T-cell (primary cell): ENCODE measurements around the gene AGAP3. TPM values are rescaled to one million over a fixed set of nuclear protein-coding genes. Genes with fewer than 3 reads are reported as not detected.

Source experiments
- ATAC-seq, 4 experiments: fragments of 200-7000 bp in 3 of 4; fragments of 150-1000 bp in 1 of 4; cut with Tn5 transposase; replicated peaks in 1 of 4; 1 replicate in 3 of 4; 2 replicates in 1 of 4; pipeline ENCODE4 v1.10.0; 2021; ENCODE audit warnings: moderate library complexity in 3 of 4, mild to moderate bottlenecking in 2 of 4, moderate number of reproducible peaks in 1 of 4
- CTCF ChIA-PET, 2 donors: fragments of 300-600 bp; sonication (Branson Sonifier 250); formaldehyde crosslinking; loops; one replicate each; lab custom pipeline; 2022; ENCODE audit warnings: antibody characterized with exemption in 2 of 2; lab: Charles Lee
- POLR2A ChIA-PET, 2 donors: fragments of 300-600 bp; sonication (Branson Sonifier 250); formaldehyde crosslinking; loops; one replicate each; lab custom pipeline; 2022; ENCODE audit warnings: antibody characterized with exemption in 2 of 2; lab: Charles Lee
- DNase-seq, 35 experiments: peaks; one replicate each; pipeline versions ENCODE4 v3.0.0 to v3.0.0-alpha.2; 2013 to 2023
- H3K27ac ChIP-seq: one replicate; pipeline ENCODE4 v1.5.1; 2013; ENCODE audit warnings: low read length
- H3K27me3 ChIP-seq, 2 experiments: replicated peaks in 1 of 2; 1 replicate in 1 of 2; 2 replicates in 1 of 2; pipeline versions ENCODE4 v1.6.1 to v1.7.0; 2013; ENCODE audit warnings: low read length in 1 of 2, mixed read lengths in 1 of 2; ENCODE audit not compliant: control insufficient read depth in 2 of 2, insufficient read depth in 2 of 2; ENCODE audit errors: extremely low read depth in 1 of 2
- H3K36me3 ChIP-seq, 2 donors: 1 replicate in 1 of 2; 2 replicates in 1 of 2; pipeline versions ENCODE4 v1.6.1 to v1.7.0; 2013; ENCODE audit warnings: low read length in 1 of 2; ENCODE audit not compliant: control insufficient read depth in 2 of 2, insufficient read depth in 1 of 2; ENCODE audit errors: extremely low read depth in 1 of 2
- H3K4me1 ChIP-seq, 2 experiments: 1 replicate in 1 of 2; 2 replicates in 1 of 2; pipeline versions ENCODE4 v1.6.1 to v1.7.0; 2013; ENCODE audit warnings: low read length in 2 of 2, mixed read lengths in 1 of 2; ENCODE audit not compliant: insufficient read depth in 2 of 2, control insufficient read depth in 1 of 2; ENCODE audit errors: extremely low read depth in 1 of 2
- H3K4me3 ChIP-seq, 2 donors: 1 replicate in 1 of 2; 2 replicates in 1 of 2; pipeline versions ENCODE4 v1.5.1 to v1.7.0; 2013; ENCODE audit warnings: mild to moderate bottlenecking in 2 of 2, low read length in 1 of 2, moderate library complexity in 1 of 2; ENCODE audit not compliant: control insufficient read depth in 1 of 2; ENCODE audit errors: extremely low read depth in 1 of 2
- H3K9me3 ChIP-seq: 2 replicates; pipeline ENCODE4 v1.7.0; 2013
- H3K27ac Mint-ChIP-seq, 2 donors: one replicate each; pipeline ENCODE4 v1.8.0; 2020 to 2021; ENCODE audit warnings: mild to moderate bottlenecking in 2 of 2, mixed read lengths in 2 of 2
- H3K27me3 Mint-ChIP-seq, 2 donors: one replicate each; pipeline ENCODE4 v1.8.0; 2021 to 2022; ENCODE audit warnings: mixed read lengths in 2 of 2
- H3K36me3 Mint-ChIP-seq: one replicate; pipeline ENCODE4 v1.8.0; 2021; ENCODE audit warnings: mixed read lengths
- H3K4me1 Mint-ChIP-seq, 3 donors: one replicate each; pipeline ENCODE4 v1.8.0; 2020 to 2022; ENCODE audit warnings: mixed read lengths in 3 of 3, mild to moderate bottlenecking in 1 of 3
- H3K4me3 Mint-ChIP-seq, 3 donors: one replicate each; pipeline ENCODE4 v1.8.0; 2020 to 2022; ENCODE audit warnings: mild to moderate bottlenecking in 3 of 3, mixed read lengths in 3 of 3, moderate library complexity in 3 of 3
- H3K9me3 Mint-ChIP-seq, 3 donors: one replicate each; pipeline ENCODE4 v1.8.0; 2020 to 2022; ENCODE audit warnings: mixed read lengths in 3 of 3
- WGBS: methylation state at CpG from one replicate; pipeline ENCODE4 v1.1.5; 2013; ENCODE audit warnings: missing lambda C conversion rate; ENCODE audit not compliant: insufficient coverage; 5-methylcytosine and 5-hydroxymethylcytosine counted together
- total RNA-seq, 35 experiments: library from RNA in 6 of 35; stranded (reverse) in 6 of 35; fragments of 120-200 nt in 1 of 35; gene quantifications; one replicate each; pipeline versions ENCODE4 v1.2.1 to v1.2.4 and lab custom pipeline; 2013 to 2026

Gene AGAP3
- total RNA-seq, 5 donors from 2014 or later (not counting 1 experiment from before 2014, with no cell fraction given), result 28.2 to 67.3 (median 50.9) TPM

- Mint-ChIP-seq H3K27ac (no peak overlapping the region), H3K27me3 (no peaks in the 10 kb centered on the region), H3K36me3 (peaks cover 6% of the 10 kb centered on the region), H3K9me3 (no peaks in the 10 kb centered on the region), H3K4me1 (no peaks in the 10 kb centered on the region), H3K4me3 (no peak overlapping the region)
- peaks cover 0 to 3% of the 10 kb centered on the region in 2 donors for H3K36me3 ChIP-seq
- 80% methylated on average over 1 of the region's 3 CpGs for WGBS
- H3K4me3 ChIP-seq, result no peak overlapping the region
- ATAC-seq (no peak), DNase-seq (no peak)
- H3K4me1 ChIP-seq, result no peaks in the 10 kb centered on the region
- no peak overlapping the region for H3K27ac ChIP-seq
- ChIA-PET CTCF (interaction anchor here in 1 of 2 donors (0.6 kb wide), 1 partner anchor 8 kb away, joined by 3 read pairs; no protein-coding TSS in a partner anchor), POLR2A (no interaction called here)
- no peaks in the 10 kb centered on the region for H3K27me3 ChIP-seq
- H3K9me3 ChIP-seq, result no peaks in the 10 kb centered on the region
These were observed 16.7 kb downstream of the AGAP3 start for GRCh38 chr7:151102991-151103390.

GRCh38 chr7:151103973-151104372 lies 17.7 kb downstream of the AGAP3 start:
- DNase-seq, result no peak
- Histone ChIP-seq H3K27me3 (no peaks in the 10 kb centered on the region), H3K4me1 (no peaks in the 10 kb centered on the region), H3K9me3 (no peaks in the 10 kb centered on the region), H3K36me3 (peaks cover 0 to 3% of the 10 kb centered on the region in 2 donors), H3K4me3 (no peak overlapping the region), H3K27ac (no peak overlapping the region)
- 94% methylated on average over 6 of the region's 12 CpGs for WGBS
- Mint-ChIP-seq H3K27ac (no peak overlapping the region), H3K36me3 (peaks cover 6% of the 10 kb centered on the region), H3K4me1 (no peaks in the 10 kb centered on the region), H3K27me3 (no peaks in the 10 kb centered on the region), H3K9me3 (no peaks in the 10 kb centered on the region), H3K4me3 (no peak overlapping the region)
- ChIA-PET CTCF (no interaction called here), POLR2A (no interaction called here)
- no peak for ATAC-seq

DNA sequence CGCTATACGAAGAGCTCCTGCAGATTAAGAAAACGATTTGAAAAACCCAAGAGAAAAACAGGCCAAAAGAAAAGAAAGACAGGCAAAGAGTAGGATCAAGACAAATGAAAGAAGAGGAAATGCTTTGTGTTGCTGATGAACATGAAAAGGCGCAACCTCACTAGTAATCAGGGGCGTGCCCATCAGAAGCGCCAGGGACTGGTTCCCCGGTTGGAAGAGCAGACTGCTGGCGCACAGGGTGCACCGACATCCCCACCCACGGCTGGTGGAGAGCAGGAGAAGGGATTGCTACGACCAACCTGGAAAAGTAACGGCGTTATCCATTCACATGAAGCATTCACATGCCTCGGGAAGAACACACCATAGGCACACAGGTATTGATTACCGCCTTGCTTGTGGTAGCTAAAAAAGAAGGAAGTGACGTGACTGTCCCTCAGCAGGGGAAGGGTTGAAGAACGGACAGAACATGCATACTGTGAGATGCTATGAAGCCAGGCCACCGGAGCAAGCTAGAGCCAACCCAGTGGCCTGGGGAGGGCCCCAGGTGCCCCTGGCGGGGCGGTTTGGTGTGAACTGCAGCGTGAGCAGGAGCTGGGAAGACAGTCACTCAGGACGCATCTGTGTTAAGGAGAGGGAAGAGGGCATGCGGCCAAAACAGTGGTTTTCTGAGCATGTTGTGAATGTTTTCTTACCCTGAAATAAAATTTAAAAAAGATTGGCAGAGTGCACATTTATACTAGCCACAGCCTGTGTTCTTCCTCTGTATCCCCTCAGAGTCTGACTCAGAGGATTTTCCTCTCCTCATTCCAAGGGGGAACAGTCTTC lies 18.3 kb downstream of the AGAP3 start:
- Histone ChIP-seq H3K4me1 (no peaks in the 10 kb centered on the region), H3K4me3 (no peak overlapping the region), H3K27ac (no peak overlapping the region), H3K9me3 (no peaks in the 10 kb centered on the region), H3K36me3 (peaks cover 0 to 3% of the 10 kb centered on the region in 2 donors), H3K27me3 (no peaks in the 10 kb centered on the region)
- Mint-ChIP-seq H3K9me3 (no peaks in the 10 kb centered on the region), H3K4me3 (no peak overlapping the region), H3K27ac (no peak overlapping the region), H3K27me3 (no peaks in the 10 kb centered on the region), H3K36me3 (peaks cover 6% of the 10 kb centered on the region), H3K4me1 (no peaks in the 10 kb centered on the region)
- ATAC-seq (no peak), DNase-seq (no peak)
- ChIA-PET POLR2A (interaction anchor here in 1 of 2 donors (0.7 kb wide), 1 partner anchor 1256 kb away, joined by 12 read pairs; no protein-coding TSS in a partner anchor), CTCF (interaction anchor here in 1 of 2 donors (0.6 kb wide), 2 partner anchors 111 to 445 kb away, joined by 3 to 4 read pairs; no protein-coding TSS in a partner anchor)
- 83% methylated on average over 22 of the region's 23 CpGs for WGBS

- Mint-ChIP-seq H3K4me1 (peaks cover 2 to 6% (median 5%) of the 10 kb centered on the region in 3 donors), H3K4me3 (no peak overlapping the region), H3K27ac (no peak overlapping the region), H3K9me3 (no peaks in the 10 kb centered on the region), H3K27me3 (peaks cover 0 to 3% of the 10 kb centered on the region in 2 donors), H3K36me3 (peaks cover 8% of the 10 kb centered on the region)
- H3K36me3 ChIP-seq, result peaks cover 0 to 3% of the 10 kb centered on the region in 2 donors
- ATAC-seq, result no peak
- CTCF ChIA-PET, result no interaction called here
- POLR2A ChIA-PET, result no interaction called here
- H3K4me1 ChIP-seq, result peaks cover 2 to 7% of the 10 kb centered on the region in 2 experiments
- no peak overlapping the region for H3K27ac ChIP-seq
- H3K9me3 ChIP-seq, result no peaks in the 10 kb centered on the region
- WGBS, result 79% methylated on average over 9 of the region's 10 CpGs
- no peak for DNase-seq
- H3K27me3 ChIP-seq, result peaks cover 0 to 6% of the 10 kb centered on the region in 2 experiments
- H3K4me3 ChIP-seq, result no peak overlapping the region
These were observed 21.6 kb downstream of the AGAP3 start for GRCh38 chr7:151107882-151108281.

DNA sequence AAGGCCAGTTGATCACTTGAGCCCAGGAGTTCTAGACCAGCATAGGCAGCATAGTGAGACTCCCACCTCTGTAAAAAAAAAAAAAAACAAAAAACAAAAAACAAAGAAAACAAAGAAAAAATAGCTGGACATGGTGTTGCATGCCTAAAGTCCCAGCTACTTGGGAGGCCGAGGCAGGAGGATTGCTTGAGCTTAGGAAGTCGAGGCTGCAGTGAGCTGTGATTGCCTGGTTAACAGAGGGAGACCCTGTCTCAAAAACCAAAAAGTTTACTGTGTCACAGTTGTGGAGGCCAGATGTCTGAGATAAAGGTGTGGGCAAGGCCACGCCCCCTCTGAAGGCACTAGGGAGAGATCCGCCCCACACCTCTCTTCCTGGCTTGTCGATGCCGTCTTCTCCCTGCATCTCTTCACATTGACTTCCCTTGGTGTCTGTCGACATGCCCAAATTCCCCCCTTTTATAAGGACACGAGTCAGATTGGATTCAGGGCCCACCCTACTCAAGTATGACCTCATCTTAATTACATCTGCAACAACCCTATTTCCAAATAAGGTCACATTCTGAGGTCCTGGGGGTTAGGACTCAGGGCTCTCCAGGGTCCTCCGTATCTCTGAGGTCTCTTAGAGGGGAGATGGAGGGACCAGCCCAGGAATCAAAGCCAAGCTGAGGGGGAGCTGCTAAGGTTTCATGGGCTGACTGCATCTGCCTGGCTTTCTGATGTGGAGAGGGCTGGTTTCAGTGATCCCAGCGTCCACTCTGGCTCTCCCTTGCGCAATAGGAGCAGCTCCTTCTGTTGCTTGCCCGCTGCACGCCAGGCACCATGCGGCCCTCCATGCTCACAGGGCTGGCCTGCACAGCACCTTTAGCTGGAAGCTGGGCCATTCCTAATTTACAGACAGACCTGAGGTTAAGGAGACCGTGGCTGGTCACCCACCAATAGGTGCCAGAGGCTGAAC lies 23.1 kb downstream of the AGAP3 start:
- Histone ChIP-seq H3K27me3 (peaks cover 0 to 21% of the 10 kb centered on the region in 2 experiments), H3K36me3 (peaks cover 0 to 3% of the 10 kb centered on the region in 2 donors), H3K4me1 (peaks cover 2 to 10% of the 10 kb centered on the region in 2 experiments), H3K27ac (no peak overlapping the region), H3K9me3 (no peaks in the 10 kb centered on the region), H3K4me3 (no peak overlapping the region)
- CTCF ChIA-PET, result interaction anchor here in 1 of 2 donors (0.6 to 2.0 kb wide), 5 partner anchors 97 to 211 kb away, joined by 4 to 15 read pairs (median 5); no protein-coding TSS in a partner anchor
- Mint-ChIP-seq H3K27me3 (peaks cover 0 to 13% of the 10 kb centered on the region in 2 donors), H3K4me3 (no peak overlapping the region), H3K27ac (no peak overlapping the region), H3K36me3 (peaks cover 7% of the 10 kb centered on the region), H3K4me1 (peaks cover 2 to 8% (median 6%) of the 10 kb centered on the region in 3 donors), H3K9me3 (no peaks in the 10 kb centered on the region)
- ATAC-seq (no peak), DNase-seq (no peak)
- 83% methylated on average over 13 of the region's 15 CpGs for WGBS
- POLR2A ChIA-PET, result interaction anchor here in 1 of 2 donors (0.6 kb wide), 1 partner anchor 200 kb away, joined by 3 read pairs; no protein-coding TSS in a partner anchor
